Activated CD8-positive, alpha-beta memory T cell treated with anti-CD3 and anti-CD28 coated beads for 48 hours (primary cell): ENCODE data around the gene GABRB1.

Experiments
- DNase-seq, 3 experiments: peaks; one replicate each; pipeline ENCODE4 v3.0.0-alpha.2; 2020; ENCODE audit warnings: low read depth in 2 of 3, low spot score in 2 of 3

The GABRB1 gene

DNA sequence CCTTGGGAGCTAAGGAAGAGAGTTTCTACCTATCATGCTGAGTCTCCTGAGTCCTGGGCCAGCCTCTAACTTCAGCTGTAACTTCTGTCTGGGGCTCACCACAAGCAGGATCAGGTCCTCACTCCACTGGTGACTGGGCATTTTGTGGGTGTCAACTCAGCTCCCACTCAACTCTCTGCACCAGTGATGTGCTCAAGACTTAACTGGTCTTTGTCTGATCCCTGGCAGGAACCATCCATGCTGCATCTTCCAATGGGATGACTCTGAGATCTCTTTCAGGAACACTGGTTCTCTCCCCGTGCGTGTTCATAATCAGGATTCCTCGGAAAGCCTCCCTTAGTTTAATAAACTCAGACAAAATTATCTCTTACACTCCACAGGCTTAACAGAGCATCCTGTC lies 349.8 kb downstream of the GABRB1 start:
- no peak for DNase-seq

DNA sequence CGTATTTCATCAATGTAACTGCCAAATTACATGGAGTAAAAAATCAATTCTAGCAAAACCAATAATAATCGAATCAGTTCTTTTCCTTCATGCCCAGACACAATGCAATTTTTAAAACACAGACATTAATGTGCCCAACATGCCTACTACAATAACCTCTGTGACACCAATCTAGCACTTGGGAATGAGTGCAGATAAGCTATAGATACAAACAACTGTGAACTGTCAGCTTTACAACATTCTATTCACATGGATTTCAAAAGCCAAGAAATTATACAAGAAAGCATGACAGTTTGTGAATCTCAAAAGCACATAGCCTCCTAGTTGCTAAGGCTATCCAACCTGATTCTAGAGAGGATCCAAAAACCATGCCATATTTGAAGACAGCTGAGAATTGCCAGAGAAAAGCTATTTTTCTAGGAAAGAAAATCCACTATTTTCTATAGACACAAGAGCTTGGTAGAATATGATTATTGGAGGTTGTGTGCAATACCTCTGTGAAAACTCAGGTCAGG lies 351.5 kb downstream of the GABRB1 start:
- no peak for DNase-seq

DNA sequence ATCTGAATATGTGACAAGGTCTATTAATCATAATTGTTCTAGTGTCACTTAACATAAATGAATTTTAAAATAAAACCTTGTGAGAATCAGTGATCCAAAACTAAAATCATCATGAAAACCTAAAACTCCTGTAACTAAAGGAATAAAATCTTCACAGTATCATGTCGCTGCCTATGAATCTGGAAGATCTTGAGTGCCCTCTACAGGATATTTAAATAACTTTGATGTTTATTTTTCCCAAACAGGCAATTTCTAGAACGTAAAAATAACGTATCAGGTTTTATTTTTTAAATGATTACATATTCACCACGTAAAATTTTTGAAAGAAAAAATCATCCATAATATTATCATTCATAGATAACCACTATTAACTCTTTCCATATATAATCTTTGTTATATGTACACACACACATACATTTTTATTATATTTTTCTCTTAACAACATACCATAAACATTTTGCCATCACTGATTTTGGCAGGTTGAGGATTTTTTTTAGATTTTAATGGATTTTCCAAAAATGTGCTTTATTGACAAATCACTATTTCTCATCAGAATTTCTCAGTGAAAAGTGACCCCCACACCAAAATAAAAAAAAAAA lies 352.6 kb downstream of the GABRB1 start:
- no peak for DNase-seq

DNA sequence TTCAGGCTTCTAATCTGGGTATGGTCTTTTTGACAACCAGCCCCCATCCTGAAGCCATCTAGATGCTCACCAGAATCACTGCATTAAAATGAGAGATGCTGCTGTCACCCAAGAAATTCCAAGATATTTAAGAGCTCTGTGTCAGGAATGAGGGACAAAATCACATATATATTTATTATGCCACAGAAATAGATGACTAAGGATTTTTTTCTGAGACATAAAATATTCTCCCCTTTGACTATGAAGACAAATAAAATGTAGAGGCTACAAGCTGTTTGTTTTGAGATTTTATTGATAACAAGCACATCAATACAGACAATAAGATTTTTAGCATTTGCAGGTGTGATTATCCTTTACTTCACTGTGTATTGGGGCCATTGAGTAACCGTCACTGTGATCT lies 354.8 kb downstream of the GABRB1 start:
- DNase-seq, result no peak

DNA sequence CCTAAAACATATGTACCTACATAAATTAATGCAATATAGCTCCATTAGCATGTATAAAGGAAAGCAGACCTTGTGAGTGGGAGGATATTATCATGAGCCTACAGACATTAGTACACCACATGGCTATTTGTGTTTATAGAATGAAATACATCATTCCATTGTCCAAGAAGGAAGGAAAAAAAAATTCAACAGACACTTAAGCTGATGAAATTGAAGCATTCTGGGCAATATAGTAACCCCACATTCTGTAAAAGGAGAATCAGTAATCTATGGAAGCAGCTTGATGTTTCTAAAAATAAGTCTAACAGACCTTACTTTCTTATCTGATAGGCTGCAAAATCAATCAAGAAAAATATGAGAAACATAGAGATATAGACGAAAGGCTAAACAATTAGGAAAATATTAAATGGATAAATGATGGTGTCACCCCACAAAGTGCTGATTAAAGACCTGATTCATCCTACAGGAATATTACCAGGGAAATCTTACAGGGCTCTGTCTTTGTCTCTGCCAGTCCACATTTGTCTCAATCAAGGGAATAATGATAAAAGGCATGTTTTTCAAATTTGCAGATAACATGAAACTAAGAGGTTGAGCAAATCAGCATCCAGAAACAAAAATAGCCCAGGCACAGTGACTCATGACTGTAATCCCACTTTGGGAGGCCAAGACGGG lies 355.3 kb downstream of the GABRB1 start:
- no peak for DNase-seq

DNA sequence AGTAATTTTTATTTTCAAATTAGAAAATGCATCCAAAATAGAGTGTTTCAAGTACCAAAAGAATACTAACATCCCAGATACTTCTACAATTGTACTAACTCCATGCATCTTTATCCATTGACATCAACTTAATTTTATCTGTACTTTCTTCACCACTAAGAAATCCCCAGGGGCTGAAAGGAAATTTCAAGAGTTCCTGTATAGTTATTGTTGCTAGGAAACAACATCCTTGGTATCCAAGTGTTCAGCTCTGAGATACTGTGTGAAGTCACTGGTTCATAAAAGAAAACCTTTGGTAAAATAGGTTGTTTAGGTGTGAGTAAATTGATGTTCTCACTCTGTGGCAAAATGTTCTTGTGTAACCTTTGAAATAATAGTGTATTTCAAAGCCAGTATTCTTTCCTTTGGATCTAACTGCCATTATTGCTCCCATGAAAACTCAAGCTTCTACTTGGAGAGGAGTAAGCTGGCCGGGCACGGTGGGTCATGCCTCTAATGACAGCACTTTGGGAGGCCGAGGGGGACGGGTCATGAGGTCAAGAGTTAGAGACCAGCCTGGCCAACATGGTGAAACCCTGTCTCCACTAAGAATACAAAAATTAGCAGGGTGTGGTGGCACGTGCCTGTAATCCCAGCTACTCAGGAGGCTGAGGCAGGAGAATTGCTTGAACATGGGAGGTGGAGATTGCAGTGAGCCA lies 359.2 kb downstream of the GABRB1 start:
- no peak for DNase-seq

DNA sequence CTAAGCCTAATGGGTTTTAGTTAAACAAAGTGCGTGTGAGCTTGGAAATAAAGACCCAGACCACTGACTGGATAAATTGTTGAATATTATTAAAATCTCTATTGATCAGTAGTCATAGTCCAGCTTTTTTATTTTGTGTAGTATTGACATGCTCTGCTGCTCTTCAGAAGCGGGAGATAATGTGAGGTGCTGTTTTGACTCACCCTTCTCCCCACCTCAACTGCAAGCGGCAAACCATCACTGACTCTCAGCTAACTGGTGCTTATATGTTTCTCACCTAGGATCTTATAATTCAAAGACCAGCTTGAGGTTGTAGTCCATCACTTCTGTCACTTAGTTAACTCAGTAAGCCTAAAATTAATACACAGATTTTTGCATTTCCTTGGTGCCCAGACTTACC lies 359.9 kb downstream of the GABRB1 start:
- no peak for DNase-seq

DNA sequence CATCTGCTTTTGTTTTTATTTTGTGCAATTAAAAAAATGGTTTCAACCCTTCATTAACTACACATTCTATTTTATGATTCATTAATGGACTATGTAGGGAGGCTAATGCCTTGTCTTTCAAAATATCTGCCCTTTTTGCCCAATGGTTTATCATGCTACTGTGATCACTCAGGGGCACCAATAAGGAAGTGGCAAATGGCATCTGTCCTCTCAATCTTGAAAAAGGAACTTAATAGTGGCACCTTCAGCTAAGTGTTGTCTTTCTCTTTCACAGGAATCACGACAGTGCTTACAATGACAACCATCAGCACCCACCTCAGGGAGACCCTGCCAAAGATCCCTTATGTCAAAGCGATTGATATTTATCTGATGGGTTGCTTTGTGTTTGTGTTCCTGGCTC lies 375.0 kb downstream of the GABRB1 start:
- DNase-seq, result no peak

DNA sequence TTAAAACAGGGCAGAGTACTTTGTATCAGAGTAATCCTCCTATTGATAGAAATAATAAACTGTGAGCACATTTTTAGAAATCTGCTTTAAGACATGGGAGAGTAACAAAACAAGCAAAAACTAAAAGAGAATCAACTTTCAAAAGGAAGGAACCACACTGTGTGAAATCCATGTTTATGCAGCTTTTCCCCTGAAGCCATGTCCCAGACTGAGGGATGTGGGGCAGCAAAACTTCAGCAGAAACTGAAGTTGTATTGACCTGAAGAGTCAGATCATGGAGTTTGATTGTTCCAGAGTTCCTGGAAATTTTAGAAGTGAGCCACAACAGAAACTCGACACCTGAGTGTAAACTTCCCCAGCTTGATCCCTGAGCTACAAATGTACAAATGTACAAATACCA lies 378.9 kb downstream of the GABRB1 start:
- no peak for DNase-seq

DNA sequence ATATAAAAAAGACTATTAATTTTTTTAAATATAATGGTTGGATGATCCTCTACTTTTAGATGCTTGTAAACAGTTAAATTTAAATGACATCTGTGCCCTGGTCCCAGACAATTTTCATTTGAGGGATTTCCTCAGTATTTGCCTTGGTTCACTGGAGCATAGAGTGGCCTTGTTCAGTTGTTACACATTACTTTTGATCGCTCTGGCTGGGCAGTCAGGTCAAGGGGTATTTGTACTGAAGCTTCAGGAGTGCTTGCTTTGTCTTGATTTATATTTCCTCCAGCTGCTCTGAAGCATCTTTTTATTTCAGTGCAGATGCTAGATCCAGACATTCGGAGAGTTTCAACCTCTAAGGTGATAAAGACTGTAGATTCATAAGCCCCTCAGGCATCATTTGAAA lies 382.2 kb downstream of the GABRB1 start:
- DNase-seq, result no peak

DNA sequence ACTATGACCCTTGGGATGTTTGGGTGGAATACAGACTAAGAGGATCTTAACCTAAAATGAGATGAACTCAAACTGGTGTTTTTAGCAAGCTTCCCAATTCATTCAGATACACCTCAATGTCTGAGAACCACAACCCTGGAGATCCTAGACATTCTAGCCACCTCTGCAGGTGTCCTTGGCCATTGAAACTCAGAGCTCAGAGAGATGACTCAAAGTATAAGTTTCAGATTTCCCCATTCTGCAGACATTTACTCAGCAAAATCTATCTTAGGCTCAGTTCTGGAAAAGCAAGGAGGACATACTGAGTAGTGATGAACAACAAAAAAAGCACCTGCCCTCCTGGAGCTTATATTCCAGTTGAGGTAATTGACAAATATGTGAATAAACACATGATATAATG lies 384.4 kb downstream of the GABRB1 start:
- no peak for DNase-seq

DNA sequence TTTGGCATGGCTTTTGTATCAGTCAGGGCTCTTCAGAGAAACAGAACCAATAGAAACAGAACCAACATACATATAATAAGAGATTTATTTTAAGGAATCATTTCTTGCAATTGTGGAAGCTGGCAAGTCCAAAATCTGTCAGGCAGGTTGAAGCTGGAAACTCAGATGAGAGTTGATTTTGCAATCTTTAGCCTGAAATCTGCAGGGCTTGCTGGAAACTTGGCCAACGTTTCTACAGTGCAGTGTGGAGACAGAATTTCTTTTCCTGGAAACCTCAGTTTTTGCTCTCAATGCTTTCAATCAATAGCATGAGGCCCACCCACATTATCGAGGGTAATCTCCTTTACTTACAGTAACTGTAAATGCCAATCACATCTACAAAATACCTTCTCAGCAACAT lies 386.8 kb downstream of the GABRB1 start:
- DNase-seq, result no peak

DNA sequence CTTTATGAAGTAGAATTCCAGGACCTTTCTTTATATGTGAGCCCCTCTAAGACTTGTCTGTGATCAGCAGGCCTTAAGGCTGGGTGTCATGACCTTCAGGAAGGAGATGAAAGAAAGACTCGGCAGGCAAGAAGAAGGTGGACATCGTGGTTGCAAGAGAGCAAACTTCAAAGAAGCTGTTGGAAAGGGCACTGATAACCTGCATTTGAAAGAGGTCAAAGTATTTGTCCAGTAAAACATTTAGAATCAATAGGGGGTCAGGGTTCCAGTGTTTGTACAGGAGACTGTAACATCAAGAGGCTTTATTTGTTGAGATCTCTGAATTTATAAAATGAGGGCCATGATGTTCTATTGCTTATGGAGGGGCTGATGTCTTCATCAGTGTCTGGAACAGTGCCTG lies 387.9 kb downstream of the GABRB1 start:
- DNase-seq, result no peak

DNA sequence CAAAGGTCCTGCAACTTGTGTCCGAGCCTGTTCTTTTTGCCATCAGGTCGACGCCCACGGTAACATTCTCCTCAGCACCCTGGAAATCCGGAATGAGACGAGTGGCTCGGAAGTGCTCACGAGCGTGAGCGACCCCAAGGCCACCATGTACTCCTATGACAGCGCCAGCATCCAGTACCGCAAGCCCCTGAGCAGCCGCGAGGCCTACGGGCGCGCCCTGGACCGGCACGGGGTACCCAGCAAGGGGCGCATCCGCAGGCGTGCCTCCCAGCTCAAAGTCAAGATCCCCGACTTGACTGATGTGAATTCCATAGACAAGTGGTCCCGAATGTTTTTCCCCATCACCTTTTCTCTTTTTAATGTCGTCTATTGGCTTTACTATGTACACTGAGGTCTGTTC lies 394.3 kb downstream of the GABRB1 start:
- DNase-seq, result no peak

DNA sequence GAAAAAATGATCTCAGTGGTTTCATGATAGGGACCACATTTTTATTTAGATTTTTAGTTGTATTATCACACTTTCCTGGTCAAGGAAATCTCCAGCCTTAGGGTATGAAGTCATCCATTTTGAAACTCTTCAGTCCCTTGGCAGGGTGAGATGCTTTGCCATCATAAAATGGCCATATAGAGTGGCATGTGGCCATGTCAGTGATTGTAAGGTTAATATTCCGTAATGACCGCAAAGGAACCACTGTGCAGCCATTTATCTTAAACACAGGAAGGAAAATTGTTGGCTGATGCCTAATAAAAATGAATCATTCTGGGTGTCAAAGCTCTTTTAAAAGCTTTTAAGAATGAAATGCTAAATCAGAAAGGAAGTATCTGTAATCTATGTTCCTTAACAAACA lies 396.6 kb downstream of the GABRB1 start:
- no peak for DNase-seq

DNA sequence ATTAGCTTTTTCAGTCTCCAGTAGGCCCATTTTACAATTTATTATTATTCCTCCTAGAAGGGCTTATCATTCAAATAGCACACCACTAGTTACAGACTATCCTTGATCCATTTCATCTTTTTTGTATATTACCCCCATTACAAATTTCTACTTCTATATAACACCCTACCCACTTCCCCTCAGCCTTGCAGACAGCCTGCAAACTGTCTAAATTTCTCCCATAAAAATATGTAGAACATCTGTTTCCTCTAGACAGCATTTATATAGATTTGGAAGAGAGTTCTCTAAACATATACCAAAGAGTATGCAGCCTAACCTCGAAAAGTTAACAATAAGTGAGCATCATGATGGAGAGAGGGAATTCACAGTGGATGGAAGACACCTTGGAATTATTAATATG lies 401.4 kb downstream of the GABRB1 start:
- no peak for DNase-seq

DNA sequence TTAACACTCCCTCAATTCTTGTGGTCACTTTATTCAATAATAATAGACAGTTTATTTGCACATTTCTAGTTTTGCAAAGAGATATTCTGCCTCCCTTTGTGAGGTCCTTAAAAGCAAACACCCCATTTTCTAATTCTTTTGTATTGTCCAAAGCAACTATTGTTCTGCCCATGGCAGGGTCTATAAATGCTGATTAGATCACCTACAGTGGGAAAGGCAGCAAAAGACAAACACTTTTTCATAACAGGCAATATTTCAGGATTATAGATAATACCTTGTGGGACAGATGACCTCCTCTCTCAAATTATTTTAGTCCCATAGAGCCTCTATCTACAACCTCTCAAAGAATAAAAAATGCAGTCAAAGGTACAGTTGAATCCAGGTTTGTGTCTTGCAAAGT lies 403.6 kb downstream of the GABRB1 start:
- DNase-seq, result no peak

DNA sequence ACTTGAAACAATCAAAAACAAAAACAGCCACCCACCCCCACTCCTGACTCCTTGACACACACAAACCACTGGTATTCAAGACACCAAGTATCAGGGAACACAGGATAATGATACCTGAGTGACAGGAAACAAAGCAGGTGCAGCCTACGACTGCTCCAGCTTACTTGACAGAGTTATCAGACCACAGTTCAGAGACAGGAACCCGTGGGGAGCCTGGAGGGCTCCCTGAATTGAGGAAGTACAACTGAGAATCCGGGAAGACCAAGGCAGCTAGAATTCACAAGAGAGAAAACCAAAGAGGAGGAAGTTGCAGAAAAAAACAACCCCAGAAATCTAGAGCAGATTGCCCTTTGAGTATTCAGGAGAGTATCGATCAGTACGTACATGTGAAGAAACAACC lies 411.6 kb downstream of the GABRB1 start:
- no peak for DNase-seq

DNA sequence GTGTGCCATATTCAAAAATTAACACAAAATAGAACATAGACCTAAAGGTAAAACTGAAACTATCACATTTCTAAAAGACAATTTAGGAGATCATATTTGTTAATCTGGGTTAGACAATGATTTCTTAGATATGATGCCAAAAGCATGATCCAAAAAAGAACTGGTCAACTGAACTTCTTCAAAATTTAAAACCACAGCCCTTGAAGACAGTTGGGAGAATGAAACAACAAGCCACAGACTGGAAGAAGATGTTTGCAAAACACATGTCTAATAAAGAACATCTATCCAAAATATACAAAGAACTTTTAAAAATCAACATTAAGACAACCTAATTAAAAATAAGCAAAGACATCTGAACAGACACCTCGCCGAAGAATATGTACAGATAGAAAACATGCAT lies 412.7 kb downstream of the GABRB1 start:
- DNase-seq, result no peak

DNA sequence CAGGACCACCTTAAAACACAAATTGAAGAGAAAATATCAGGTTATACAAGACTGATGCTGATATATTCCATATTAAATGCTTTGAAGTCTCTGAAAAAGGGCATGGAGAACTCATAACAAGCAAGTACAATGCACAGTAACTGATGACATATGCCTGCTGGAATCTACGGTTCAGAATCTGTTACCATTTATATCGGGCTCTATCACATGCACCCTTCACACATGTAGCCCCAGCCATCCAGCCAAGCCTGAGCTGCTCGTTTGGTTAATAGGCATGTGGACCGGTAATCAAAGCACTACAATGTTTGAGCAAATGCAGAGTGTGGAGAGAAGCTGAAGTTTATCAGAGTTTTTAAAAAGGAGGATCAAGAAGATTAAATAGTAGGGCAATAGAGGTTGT lies 420.3 kb downstream of the GABRB1 start:
- DNase-seq, result no peak

DNA sequence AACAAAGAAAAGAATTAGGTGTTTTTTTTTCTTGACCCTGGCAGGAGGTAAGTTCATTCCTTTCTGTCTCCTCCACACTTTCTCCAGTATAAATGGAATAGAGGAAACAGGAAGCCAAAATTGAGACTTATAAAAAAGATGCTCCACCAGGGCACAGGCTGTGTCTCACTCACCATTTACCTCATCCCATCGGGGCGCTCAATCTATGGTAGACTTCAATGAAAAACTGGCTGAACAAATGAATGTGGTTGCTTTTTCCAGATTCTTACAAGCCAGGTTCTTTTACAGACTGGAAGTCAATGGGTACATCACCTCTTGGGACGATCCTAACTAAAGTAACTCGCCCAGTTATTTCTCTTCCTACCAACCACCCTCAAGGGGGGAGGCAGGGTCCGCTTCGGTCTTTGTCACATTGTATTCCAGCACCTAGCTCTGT lies 431.4 kb downstream of the GABRB1 start:
- DNase-seq, result no peak

DNA sequence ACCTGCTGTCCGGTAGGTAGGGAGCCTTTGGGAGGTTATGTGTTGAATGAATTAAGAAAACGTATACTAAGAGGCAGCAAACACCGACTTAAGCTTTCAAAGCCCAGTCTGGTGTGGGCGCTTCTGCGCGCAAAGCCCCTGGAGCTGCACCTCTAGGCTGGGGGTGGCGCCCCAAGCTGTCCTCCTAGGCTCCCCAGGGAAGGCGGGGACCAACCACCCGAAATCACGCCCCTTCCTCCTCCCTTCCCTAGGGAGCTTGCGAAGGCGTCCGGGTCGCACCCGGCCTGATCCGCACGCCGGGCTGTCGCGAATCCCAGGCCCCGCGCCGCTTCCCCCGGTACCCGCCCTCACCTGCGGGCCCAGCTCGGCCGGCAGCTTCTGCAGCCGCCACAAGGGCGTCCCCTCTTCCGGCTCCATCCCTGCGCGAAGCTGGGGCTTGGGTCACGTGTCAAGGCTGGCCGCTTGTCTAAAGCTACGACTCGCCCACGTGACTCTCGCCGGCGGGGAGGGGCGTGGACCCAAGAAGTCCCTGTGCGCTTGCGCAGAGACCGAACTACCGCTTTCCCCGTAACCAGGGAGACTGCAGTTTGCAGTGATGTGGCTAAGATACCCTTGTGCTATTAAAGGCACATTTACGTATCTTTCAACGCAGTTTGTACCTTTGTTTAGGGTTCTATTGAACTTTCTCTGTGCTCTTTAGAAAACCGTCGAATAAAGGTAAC lies 432.0 kb downstream of the GABRB1 start, which contains the start of gene COMMD8:
COMMD8 (minus strand) TSS at position 468 of the 722 bp plus-strand sequence; CDS start at position 417, 51 bp downstream.
- DNase-seq, result peak; percentile 84 to 87 (median 86)
